ENCODE measurements around the gene MTG2.
A peak's percentile ranks its signal among the peaks of the same experiment; 100 is the strongest.

Gene MTG2

GRCh38 chr20:62232770-62233645 lies 50.2 kb downstream of the MTG2 start:
- no peak for DNase-seq (ENCODE audit: low read depth in 2 of 2, low spot score in 1 of 2)

GRCh38 chr20:62233684-62234083 lies 50.9 kb downstream of the MTG2 start:
- DNase-seq (ENCODE audit: low read depth in 2 of 2, low spot score in 1 of 2), result no peak

- DNase-seq (ENCODE audit: low read depth in 2 of 2, low spot score in 1 of 2), result no peak
Measured at GRCh38 chr20:62234339-62234738, 51.5 kb downstream of the MTG2 start.

- no peak for DNase-seq (ENCODE audit: low read depth in 2 of 2, low spot score in 1 of 2)
Measured at GRCh38 chr20:62235001-62235776, 52.4 kb downstream of the MTG2 start.

- DNase-seq (ENCODE audit: low read depth in 2 of 2, low spot score in 1 of 2), result no peak
Measured at GRCh38 chr20:62235777-62236157, 52.9 kb downstream of the MTG2 start.

- no peak for DNase-seq (ENCODE audit: low read depth in 2 of 2, low spot score in 1 of 2)
Measured at GRCh38 chr20:62236200-62236599, 53.4 kb downstream of the MTG2 start.

- DNase-seq (ENCODE audit: low read depth in 2 of 2, low spot score in 1 of 2), result no peak
Measured at GRCh38 chr20:62236766-62237513, 54.1 kb downstream of the MTG2 start.

GRCh38 chr20:62237514-62237800 lies 54.6 kb downstream of the MTG2 start:
- DNase-seq (ENCODE audit: low read depth in 2 of 2, low spot score in 1 of 2), result no peak

GRCh38 chr20:62237801-62238568 lies 55.2 kb downstream of the MTG2 start, which contains the start of gene OSBPL2:
TSS of gene OSBPL2 (plus strand) at chr20:62238521. CDS start at chr20:62256185, 17,664 bp downstream.
- DNase-seq (ENCODE audit: low read depth in 2 of 2, low spot score in 1 of 2), result peak; percentile 99 to 100

- DNase-seq (ENCODE audit: low read depth in 2 of 2, low spot score in 1 of 2), result no peak
Measured at GRCh38 chr20:62238569-62239277, 55.9 kb downstream of the MTG2 start.

GRCh38 chr20:62239278-62239879 lies 56.6 kb downstream of the MTG2 start:
- DNase-seq (ENCODE audit: low read depth in 2 of 2, low spot score in 1 of 2), result no peak

GRCh38 chr20:62240020-62240685 lies 57.3 kb downstream of the MTG2 start:
- DNase-seq (ENCODE audit: low read depth in 2 of 2, low spot score in 1 of 2), result no peak

GRCh38 chr20:62241506-62241905 lies 58.7 kb downstream of the MTG2 start:
- DNase-seq (ENCODE audit: low read depth in 2 of 2, low spot score in 1 of 2), result no peak

GRCh38 chr20:62242176-62242575 lies 59.3 kb downstream of the MTG2 start:
- no peak for DNase-seq (ENCODE audit: low read depth in 2 of 2, low spot score in 1 of 2)

GRCh38 chr20:62243106-62243505 lies 60.3 kb downstream of the MTG2 start:
- no peak for DNase-seq (ENCODE audit: low read depth in 2 of 2, low spot score in 1 of 2)

GRCh38 chr20:62243906-62244515 lies 61.2 kb downstream of the MTG2 start:
- DNase-seq (ENCODE audit: low read depth in 2 of 2, low spot score in 1 of 2), result no peak

- no peak for DNase-seq (ENCODE audit: low read depth in 2 of 2, low spot score in 1 of 2)
Measured at GRCh38 chr20:62244644-62245108, 61.8 kb downstream of the MTG2 start.

- DNase-seq (ENCODE audit: low read depth in 2 of 2, low spot score in 1 of 2), result no peak
Measured at GRCh38 chr20:62245911-62246280, 63.1 kb downstream of the MTG2 start.

GRCh38 chr20:62246431-62246830 lies 63.6 kb downstream of the MTG2 start:
- DNase-seq (ENCODE audit: low read depth in 2 of 2, low spot score in 1 of 2), result no peak
